GM19372 (cell line): ENCODE measurements around the gene PPP1CB.
A peak's percentile ranks its signal among the peaks of the same experiment; 100 is the strongest.

Source experiments
- ATAC-seq: cut with Tn5 transposase; IDR thresholded peaks from one replicate; pipeline ENCODE4 v1.9.1; 2021; ENCODE audit warnings: mild to moderate bottlenecking, low read depth, moderate library complexity; ENCODE audit not compliant: unreplicated experiment

PPP1CB gene

GRCh38 chr2:28751252-28751955 is at the start of gene PPP1CB:
Gene PPP1CB (plus strand): TSS chr2:28751830. CDS start chr2:28752125, 295 bp downstream.
- peak; percentile 80 for ATAC-seq

GRCh38 chr2:28702415-28702861 is 49.2 kb upstream of the PPP1CB start:
- ATAC-seq = no peak

GRCh38 chr2:28702878-28703277 is 48.8 kb upstream of the PPP1CB start:
- ATAC-seq = no peak

GRCh38 chr2:28704621-28705020 is 47.0 kb upstream of the PPP1CB start:
- no peak for ATAC-seq

- ATAC-seq = no peak
These were observed 45.7 kb upstream of the PPP1CB start for GRCh38 chr2:28705751-28706440.

- no peak for ATAC-seq
These were observed 44.0 kb upstream of the PPP1CB start for GRCh38 chr2:28707592-28707991.

GRCh38 chr2:28709101-28709500 is 42.5 kb upstream of the PPP1CB start:
- no peak for ATAC-seq

- ATAC-seq = no peak
These were observed 41.1 kb upstream of the PPP1CB start for GRCh38 chr2:28710545-28710944.

GRCh38 chr2:28713577-28714298 is 37.9 kb upstream of the PPP1CB start:
- no peak for ATAC-seq

GRCh38 chr2:28716265-28716865 is 35.3 kb upstream of the PPP1CB start:
- no peak for ATAC-seq

GRCh38 chr2:28717339-28717758 is 34.3 kb upstream of the PPP1CB start:
- ATAC-seq = no peak

- ATAC-seq = no peak
These were observed 31.3 kb upstream of the PPP1CB start for GRCh38 chr2:28720345-28720744.

GRCh38 chr2:28721601-28722191 is 29.9 kb upstream of the PPP1CB start:
- no peak for ATAC-seq

- no peak for ATAC-seq
These were observed 26.5 kb upstream of the PPP1CB start for GRCh38 chr2:28725021-28725711.

GRCh38 chr2:28726177-28726576 is 25.5 kb upstream of the PPP1CB start:
- no peak for ATAC-seq

- no peak for ATAC-seq
These were observed 21.9 kb upstream of the PPP1CB start for GRCh38 chr2:28729698-28730097.

- ATAC-seq = no peak
These were observed 20.9 kb upstream of the PPP1CB start for GRCh38 chr2:28730641-28731146.

- no peak for ATAC-seq
These were observed 16.1 kb upstream of the PPP1CB start for GRCh38 chr2:28735511-28735910.

- ATAC-seq = no peak
These were observed 15.6 kb upstream of the PPP1CB start for GRCh38 chr2:28736034-28736433.

GRCh38 chr2:28737655-28738054 is 14.0 kb upstream of the PPP1CB start:
- no peak for ATAC-seq
